ENCODE data around the gene ITGB2.
A peak's percentile ranks its signal among the peaks of the same experiment; 100 is the strongest.

Gene ITGB2

GRCh38 chr21:44934276-44934675 lies 13.6 kb upstream of the ITGB2 start:
- Histone ChIP-seq H3K14ac (ENCODE audit: low read length) (no peak overlapping the region), H3K4ac (ENCODE audit: low read depth, low read length) (no peak overlapping the region), H3K27me3 (ENCODE audit: insufficient read depth, low read length) (peaks cover 51% of the 10 kb centered on the region), H4K12ac (ENCODE audit: low read depth, low read length) (no peak overlapping the region), H4K91ac (ENCODE audit: low read depth, low read length) (no peak overlapping the region), H3K36me3 (ENCODE audit: control insufficient read depth in 1 of 2, insufficient read depth in 2 of 2, low read length in 2 of 2) (no peaks in the 10 kb centered on the region), H4K8ac (ENCODE audit: low read depth, low read length) (no peak overlapping the region), H3K79me2 (ENCODE audit: control insufficient read depth, insufficient read depth, low read length, poor library complexity) (no peaks in the 10 kb centered on the region), H3K4me2 (ENCODE audit: low read length) (no peak overlapping the region), H3K9ac (ENCODE audit: low read length) (no peak overlapping the region), H3K27ac (ENCODE audit: low read depth, low read length) (no peak overlapping the region), H3K4me3 (ENCODE audit: low read depth, low read length) (no peak overlapping the region), H3K18ac (ENCODE audit: low read length) (no peak overlapping the region), H2AK5ac (ENCODE audit: low read length) (no peak overlapping the region), H2BK5ac (ENCODE audit: low read depth, low read length, poor library complexity) (no peak overlapping the region), H2BK12ac (ENCODE audit: low read length) (no peak overlapping the region), H3K4me1 (ENCODE audit: control insufficient read depth in 1 of 2, insufficient read depth in 2 of 2, low read length in 2 of 2) (peaks cover 5 to 12% of the 10 kb centered on the region in 2 experiments), H3K23ac (ENCODE audit: low read length) (no peak overlapping the region), H2AFZ (ENCODE audit: insufficient read depth, low read length, poor library complexity) (no peak overlapping the region), H3K9me3 (ENCODE audit: insufficient read depth, low read depth, low read length) (peaks cover 6% of the 10 kb centered on the region), H2BK120ac (ENCODE audit: insufficient read depth, low read length, poor library complexity) (no peak overlapping the region), H3K79me1 (ENCODE audit: low read length) (peaks cover under 1% of the 10 kb centered on the region)
- no peak for DNase-seq
- WGBS (ENCODE audit: extremely low coverage, insufficient coverage, insufficient read length): no CpG with 5 or more reads among the region's 6 CpGs

DNA sequence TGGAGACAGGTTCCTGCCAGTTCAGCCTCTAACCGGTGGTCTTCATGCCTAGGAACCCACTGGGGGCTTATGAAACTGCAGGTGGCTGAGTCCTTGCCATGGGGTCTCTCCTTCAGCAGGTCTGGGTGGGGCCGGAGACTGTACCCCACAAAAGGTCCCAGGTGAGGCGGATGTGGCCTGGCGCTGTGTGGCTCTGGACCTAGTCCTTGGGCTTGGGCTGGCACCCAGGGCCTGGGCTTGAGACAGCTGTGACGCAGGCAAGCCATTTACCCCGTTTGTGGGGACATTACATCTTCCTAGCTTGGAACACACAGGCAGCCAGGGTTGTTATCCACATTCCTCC lies 13.2 kb upstream of the ITGB2 start:
- no peak overlapping the region for H4K8ac ChIP-seq (ENCODE audit: low read depth, low read length)
- no peak overlapping the region for H3K23ac ChIP-seq (ENCODE audit: low read length)
- H3K18ac ChIP-seq (ENCODE audit: low read length): no peak overlapping the region
- no peak overlapping the region for H2BK5ac ChIP-seq (ENCODE audit: low read depth, low read length, poor library complexity)
- no peak overlapping the region for H3K9ac ChIP-seq (ENCODE audit: low read length)
- no peak overlapping the region for H3K4ac ChIP-seq (ENCODE audit: low read depth, low read length)
- H3K9me3 ChIP-seq (ENCODE audit: insufficient read depth, low read depth, low read length): peaks cover 8% of the 10 kb centered on the region
- no peak overlapping the region for H4K91ac ChIP-seq (ENCODE audit: low read depth, low read length)
- no CpG with 5 or more reads among the region's 6 CpGs for WGBS (ENCODE audit: extremely low coverage, insufficient coverage, insufficient read length)
- H3K27me3 ChIP-seq (ENCODE audit: insufficient read depth, low read length): peaks cover 51% of the 10 kb centered on the region
- H3K14ac ChIP-seq (ENCODE audit: low read length): no peak overlapping the region
- peaks cover 2 to 9% of the 10 kb centered on the region in 2 experiments for H3K4me1 ChIP-seq (ENCODE audit: control insufficient read depth in 1 of 2, insufficient read depth in 2 of 2, low read length in 2 of 2)
- no peak overlapping the region for H2AK5ac ChIP-seq (ENCODE audit: low read length)
- no peak overlapping the region for H2AFZ ChIP-seq (ENCODE audit: insufficient read depth, low read length, poor library complexity)
- H3K79me2 ChIP-seq (ENCODE audit: control insufficient read depth, insufficient read depth, low read length, poor library complexity): no peaks in the 10 kb centered on the region
- no peak overlapping the region for H3K4me3 ChIP-seq (ENCODE audit: low read depth, low read length)
- H3K27ac ChIP-seq (ENCODE audit: low read depth, low read length): no peak overlapping the region
- no peaks in the 10 kb centered on the region for H3K36me3 ChIP-seq (ENCODE audit: control insufficient read depth in 1 of 2, insufficient read depth in 2 of 2, low read length in 2 of 2)
- no peak overlapping the region for H2BK12ac ChIP-seq (ENCODE audit: low read length)
- H4K12ac ChIP-seq (ENCODE audit: low read depth, low read length): no peak overlapping the region
- H3K79me1 ChIP-seq (ENCODE audit: low read length): no peaks in the 10 kb centered on the region
- no peak overlapping the region for H3K4me2 ChIP-seq (ENCODE audit: low read length)
- no peak overlapping the region for H2BK120ac ChIP-seq (ENCODE audit: insufficient read depth, low read length, poor library complexity)
- DNase-seq: no peak

DNA sequence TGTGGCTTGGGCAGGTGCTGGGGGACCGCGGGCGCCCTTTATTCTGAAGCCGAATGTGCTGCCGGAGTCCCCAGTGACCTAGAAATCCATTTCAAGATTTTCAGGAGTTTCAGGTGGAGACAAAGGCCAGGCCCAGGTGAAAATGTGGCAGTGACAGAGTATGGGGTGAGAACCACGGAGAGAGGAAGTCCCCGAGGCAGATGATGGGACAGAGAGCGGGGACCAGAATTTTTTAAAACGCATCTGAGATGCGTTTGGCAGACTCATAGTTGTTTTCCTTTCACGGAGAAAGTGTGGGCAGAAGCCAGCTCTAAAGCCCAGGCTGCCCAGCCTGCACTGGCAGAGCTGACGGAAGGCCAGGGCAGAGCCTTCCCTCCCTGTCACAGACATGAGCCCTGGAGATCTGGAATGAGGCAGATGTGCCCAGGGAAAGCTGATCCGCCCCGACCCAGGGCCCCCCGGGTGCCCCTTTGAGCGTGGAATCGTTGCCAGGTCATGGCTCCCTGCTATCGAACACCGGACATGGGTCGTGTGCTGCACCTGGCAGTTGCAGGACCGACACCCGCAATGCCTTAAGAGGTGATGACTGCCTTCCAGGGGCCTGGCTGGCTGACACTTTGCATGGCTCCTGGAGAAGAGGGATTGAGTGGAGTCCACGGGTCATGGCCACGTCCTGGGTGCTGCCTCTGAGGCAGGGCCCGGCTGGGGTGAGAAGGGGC lies 12.7 kb upstream of the ITGB2 start:
- Histone ChIP-seq H2BK12ac (ENCODE audit: low read length) (no peak overlapping the region), H4K91ac (ENCODE audit: low read depth, low read length) (no peak overlapping the region), H2BK5ac (ENCODE audit: low read depth, low read length, poor library complexity) (no peak overlapping the region), H4K12ac (ENCODE audit: low read depth, low read length) (no peak overlapping the region), H3K18ac (ENCODE audit: low read length) (no peak overlapping the region), H2BK120ac (ENCODE audit: insufficient read depth, low read length, poor library complexity) (no peak overlapping the region), H3K4me1 (ENCODE audit: control insufficient read depth in 1 of 2, insufficient read depth in 2 of 2, low read length in 2 of 2) (peaks cover 4 to 11% of the 10 kb centered on the region in 2 experiments), H2AFZ (ENCODE audit: insufficient read depth, low read length, poor library complexity) (no peak overlapping the region), H3K9me3 (ENCODE audit: insufficient read depth, low read depth, low read length) (peaks cover 8% of the 10 kb centered on the region), H3K14ac (ENCODE audit: low read length) (no peak overlapping the region), H3K79me1 (ENCODE audit: low read length) (no peaks in the 10 kb centered on the region), H3K4ac (ENCODE audit: low read depth, low read length) (no peak overlapping the region), H2AK5ac (ENCODE audit: low read length) (no peak overlapping the region), H3K79me2 (ENCODE audit: control insufficient read depth, insufficient read depth, low read length, poor library complexity) (no peaks in the 10 kb centered on the region), H3K4me3 (ENCODE audit: low read depth, low read length) (no peak overlapping the region), H3K23ac (ENCODE audit: low read length) (no peak overlapping the region), H3K27ac (ENCODE audit: low read depth, low read length) (no peak overlapping the region), H3K4me2 (ENCODE audit: low read length) (no peak overlapping the region), H3K27me3 (ENCODE audit: insufficient read depth, low read length) (peaks cover 51% of the 10 kb centered on the region), H3K36me3 (ENCODE audit: control insufficient read depth in 1 of 2, insufficient read depth in 2 of 2, low read length in 2 of 2) (no peaks in the 10 kb centered on the region), H4K8ac (ENCODE audit: low read depth, low read length) (no peak overlapping the region), H3K9ac (ENCODE audit: low read length) (no peak overlapping the region)
- DNase-seq: no peak
- no CpG with 5 or more reads among the region's 25 CpGs for WGBS (ENCODE audit: extremely low coverage, insufficient coverage, insufficient read length)

- Histone ChIP-seq H3K9me3 (ENCODE audit: insufficient read depth, low read depth, low read length) (peaks cover 8% of the 10 kb centered on the region), H3K4me3 (ENCODE audit: low read depth, low read length) (no peak overlapping the region), H3K4me1 (ENCODE audit: control insufficient read depth in 1 of 2, insufficient read depth in 2 of 2, low read length in 2 of 2) (peaks cover 11 to 19% of the 10 kb centered on the region in 2 experiments), H3K14ac (ENCODE audit: low read length) (no peak overlapping the region), H2AK5ac (ENCODE audit: low read length) (no peak overlapping the region), H3K79me2 (ENCODE audit: control insufficient read depth, insufficient read depth, low read length, poor library complexity) (no peaks in the 10 kb centered on the region), H4K12ac (ENCODE audit: low read depth, low read length) (no peak overlapping the region), H3K18ac (ENCODE audit: low read length) (no peak overlapping the region), H2BK12ac (ENCODE audit: low read length) (no peak overlapping the region), H3K4me2 (ENCODE audit: low read length) (peak overlapping the region; percentile 43), H3K4ac (ENCODE audit: low read depth, low read length) (no peak overlapping the region), H3K27ac (ENCODE audit: low read depth, low read length) (no peak overlapping the region), H2BK120ac (ENCODE audit: insufficient read depth, low read length, poor library complexity) (no peak overlapping the region), H4K91ac (ENCODE audit: low read depth, low read length) (no peak overlapping the region), H3K79me1 (ENCODE audit: low read length) (no peaks in the 10 kb centered on the region), H2AFZ (ENCODE audit: insufficient read depth, low read length, poor library complexity) (no peak overlapping the region), H4K8ac (ENCODE audit: low read depth, low read length) (no peak overlapping the region), H3K9ac (ENCODE audit: low read length) (no peak overlapping the region), H2BK5ac (ENCODE audit: low read depth, low read length, poor library complexity) (no peak overlapping the region), H3K23ac (ENCODE audit: low read length) (no peak overlapping the region), H3K27me3 (ENCODE audit: insufficient read depth, low read length) (peaks cover 51% of the 10 kb centered on the region), H3K36me3 (ENCODE audit: control insufficient read depth in 1 of 2, insufficient read depth in 2 of 2, low read length in 2 of 2) (no peaks in the 10 kb centered on the region)
- WGBS (ENCODE audit: extremely low coverage, insufficient coverage, insufficient read length): no CpG with 5 or more reads among the region's 68 CpGs
- DNase-seq: no peak
These were observed 11.9 kb upstream of the ITGB2 start for GRCh38 chr21:44932408-44933181.
